Measurements from ENCODE around the gene SERPINA10.
A peak's percentile ranks its signal among the peaks of the same experiment; 100 is the strongest.

SERPINA10 gene, protein sequence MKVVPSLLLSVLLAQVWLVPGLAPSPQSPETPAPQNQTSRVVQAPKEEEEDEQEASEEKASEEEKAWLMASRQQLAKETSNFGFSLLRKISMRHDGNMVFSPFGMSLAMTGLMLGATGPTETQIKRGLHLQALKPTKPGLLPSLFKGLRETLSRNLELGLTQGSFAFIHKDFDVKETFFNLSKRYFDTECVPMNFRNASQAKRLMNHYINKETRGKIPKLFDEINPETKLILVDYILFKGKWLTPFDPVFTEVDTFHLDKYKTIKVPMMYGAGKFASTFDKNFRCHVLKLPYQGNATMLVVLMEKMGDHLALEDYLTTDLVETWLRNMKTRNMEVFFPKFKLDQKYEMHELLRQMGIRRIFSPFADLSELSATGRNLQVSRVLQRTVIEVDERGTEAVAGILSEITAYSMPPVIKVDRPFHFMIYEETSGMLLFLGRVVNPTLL

DNA sequence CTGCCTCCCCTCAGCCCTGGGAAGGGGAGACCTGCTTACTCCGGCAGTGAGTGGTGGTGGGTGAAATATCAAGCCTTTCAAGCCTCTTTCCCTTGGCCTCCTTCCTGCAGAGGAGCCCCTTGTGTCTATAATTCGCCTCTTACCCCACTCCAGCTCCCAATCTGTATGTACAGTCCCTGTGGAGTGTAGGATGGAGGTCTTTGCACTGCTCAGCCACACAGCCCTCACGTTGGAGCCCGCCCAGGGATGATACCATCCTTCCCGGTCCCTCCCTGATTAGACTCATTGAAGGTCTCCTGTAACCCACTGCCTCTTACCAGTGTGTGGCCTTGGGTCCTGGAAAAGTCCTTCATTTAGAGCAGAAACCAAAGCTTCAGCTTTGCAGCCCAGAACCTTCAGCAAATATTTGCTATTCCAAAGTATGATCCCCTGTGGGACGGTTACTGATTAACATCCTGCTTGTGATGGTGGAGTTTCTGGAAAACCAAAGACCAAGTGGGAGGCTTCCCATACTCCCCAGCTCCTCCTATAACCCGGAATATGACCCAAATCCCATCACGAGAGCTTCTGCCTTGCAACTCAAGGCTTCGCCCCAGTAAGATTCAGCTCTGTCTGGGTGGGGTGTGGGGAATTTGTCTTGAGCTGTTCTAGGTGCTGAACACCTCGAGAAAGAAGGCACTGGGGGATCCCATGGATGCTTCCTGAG, at the start of gene SERPINA10:
TSS of gene SERPINA10 (minus strand) at position 397 of the 706 bp plus-strand sequence. CDS start 2,675 bp downstream, outside the sequence.
- DNase-seq: no peak

DNA sequence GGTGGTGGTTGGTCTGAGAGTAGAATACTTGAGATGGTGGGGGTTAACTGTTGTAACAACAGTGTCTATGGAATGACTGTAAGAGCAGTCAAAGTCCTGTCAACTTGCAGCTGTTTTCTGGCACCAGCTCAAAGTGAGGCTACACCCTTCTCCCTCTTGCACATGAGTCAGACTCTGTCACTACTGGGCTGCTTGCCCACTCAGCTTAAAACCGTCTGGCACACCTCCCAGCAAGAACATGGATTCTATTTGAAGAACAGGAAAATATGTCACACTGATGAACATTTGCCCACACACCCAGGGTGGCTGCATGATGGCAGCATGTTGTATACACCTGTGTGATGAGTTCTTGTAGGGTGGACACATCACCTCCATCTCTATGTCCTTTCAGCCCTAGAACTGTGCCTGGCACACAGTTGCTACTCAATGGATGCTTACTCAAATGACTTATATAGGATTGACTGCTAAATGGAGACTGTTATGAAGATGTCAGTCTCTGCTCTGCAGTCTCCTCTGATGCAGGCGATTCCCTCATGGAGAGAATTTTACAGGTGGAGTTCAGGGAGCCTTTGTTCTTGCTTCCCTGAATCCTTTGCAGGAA, 49.4 kb upstream of the SERPINA10 start:
- DNase-seq: peak; percentile 93

DNA sequence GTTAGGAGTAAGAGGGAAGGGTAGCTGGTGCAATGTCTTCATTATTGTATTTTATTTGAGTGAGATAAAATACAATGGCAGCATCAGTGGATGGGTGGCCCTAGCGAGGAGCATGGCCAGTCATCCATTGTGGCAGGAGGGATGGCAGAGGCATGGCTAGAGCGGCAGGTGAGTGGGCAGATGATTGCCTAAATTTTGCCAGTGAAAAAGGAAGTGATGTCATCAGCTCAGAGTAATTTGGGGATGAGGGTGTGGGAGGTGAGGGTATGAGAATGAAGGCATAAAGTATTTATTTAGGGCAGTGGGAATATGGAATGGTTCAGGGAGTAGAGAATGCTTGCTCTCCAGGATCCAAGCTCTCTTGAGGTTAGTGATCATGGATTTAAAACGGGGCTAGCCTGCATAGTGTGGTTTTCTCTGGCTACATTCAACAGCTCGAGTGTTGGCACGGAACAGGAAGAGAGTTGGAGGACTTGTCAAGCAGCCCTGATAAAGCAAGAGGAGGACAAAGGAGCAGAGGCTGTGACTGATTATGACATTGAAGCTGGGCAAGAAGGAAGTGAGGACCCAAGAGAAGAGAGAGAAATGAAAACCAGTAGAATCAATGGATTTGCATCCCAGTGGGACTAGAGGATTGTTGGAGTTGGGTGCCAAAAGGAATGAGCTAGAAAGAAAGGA, 48.7 kb upstream of the SERPINA10 start:
- DNase-seq: no peak

DNA sequence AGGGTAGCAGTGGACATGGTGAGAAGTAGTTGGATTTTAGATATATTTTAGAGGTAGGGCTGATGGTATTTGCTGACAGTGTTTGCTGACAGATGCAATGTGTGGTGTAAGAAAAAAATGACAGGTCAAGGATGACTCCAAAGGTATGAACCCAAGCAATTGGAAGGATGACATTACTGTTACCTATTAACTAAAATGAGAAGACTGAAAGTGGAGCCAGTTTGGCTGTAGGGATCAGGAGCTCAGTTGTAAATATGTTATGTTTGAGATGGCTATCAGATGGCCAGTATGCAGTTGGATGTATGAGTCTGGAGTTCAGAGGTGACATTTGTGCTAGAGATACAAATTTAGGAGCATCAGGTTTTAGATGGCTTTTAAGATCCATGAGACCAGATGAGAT, 47.5 kb upstream of the SERPINA10 start:
- DNase-seq: no peak

DNA sequence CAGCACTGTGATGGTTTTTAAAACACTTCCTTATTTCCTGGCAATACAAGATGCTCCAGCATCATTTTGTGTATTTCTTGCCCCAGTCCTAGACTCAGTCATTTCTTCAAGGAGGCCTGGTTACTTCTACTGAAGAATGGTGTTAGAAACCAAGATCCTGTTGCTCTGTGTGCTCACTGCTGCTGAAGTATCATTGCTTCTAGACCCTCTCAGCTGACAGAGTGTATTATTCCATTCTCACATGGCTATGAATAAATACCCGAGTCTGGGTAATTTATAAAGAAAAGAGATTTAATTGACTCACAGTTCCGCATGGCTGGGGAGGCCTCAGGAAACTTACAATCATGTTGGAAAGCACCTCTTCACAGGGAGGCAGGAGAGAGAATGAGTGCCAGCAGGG, 45.0 kb upstream of the SERPINA10 start:
- DNase-seq: no peak

DNA sequence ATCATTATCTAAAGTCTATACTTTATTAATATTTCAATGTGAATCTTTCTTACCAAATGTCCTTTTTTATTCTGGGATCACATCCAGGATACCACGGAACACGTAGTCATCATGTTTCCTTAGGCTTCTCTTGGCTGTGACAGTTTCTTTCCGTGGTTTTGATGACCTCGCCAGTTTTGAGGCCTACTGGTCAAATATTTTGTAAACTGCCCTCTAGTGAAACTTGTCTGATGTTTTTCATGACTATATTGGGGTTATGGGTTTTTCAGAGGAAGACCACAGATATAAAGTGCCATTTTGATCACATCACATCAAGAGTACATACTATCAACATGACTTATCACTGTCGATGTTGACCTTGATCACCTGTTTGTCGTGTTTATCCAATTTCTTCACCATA, 44.2 kb upstream of the SERPINA10 start:
- no peak for DNase-seq

DNA sequence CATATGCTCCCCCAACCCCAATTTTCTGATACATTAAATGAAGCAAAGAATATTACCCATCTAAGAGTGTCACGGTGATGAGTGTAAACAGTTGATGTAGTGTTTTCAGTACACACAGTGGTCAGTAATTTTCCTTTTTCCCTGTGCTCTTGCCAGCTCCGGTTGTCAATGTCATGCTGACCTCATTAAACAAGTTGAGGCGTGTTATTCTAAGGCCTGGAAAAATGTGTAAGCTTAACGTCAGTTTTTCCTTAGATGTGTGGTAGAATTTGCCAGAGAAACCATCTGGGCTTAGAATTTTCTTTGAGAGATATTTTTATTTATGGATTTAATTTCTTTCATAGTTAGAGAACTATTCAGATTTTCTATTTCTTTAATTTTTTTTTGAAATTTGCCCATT, 41.8 kb upstream of the SERPINA10 start:
- no peak for DNase-seq

DNA sequence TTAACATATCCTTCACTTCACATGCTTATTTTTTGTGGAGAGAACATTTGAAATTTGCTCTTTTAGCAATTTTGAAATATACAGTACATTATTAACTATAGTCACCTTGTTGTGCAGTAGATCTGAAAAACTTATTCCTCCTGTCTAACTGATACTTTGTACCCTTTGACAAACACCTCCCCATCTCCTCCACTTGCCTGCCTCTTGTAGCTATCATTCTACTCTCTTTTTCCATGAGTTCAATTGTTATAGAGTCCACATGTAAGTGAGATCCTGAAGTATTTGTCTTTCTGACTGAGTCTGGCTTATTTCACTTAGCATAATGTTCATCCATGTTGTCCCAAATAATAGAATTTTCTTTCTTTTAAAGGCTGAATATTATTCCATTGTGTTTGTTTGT, 39.5 kb upstream of the SERPINA10 start:
- no peak for DNase-seq

DNA sequence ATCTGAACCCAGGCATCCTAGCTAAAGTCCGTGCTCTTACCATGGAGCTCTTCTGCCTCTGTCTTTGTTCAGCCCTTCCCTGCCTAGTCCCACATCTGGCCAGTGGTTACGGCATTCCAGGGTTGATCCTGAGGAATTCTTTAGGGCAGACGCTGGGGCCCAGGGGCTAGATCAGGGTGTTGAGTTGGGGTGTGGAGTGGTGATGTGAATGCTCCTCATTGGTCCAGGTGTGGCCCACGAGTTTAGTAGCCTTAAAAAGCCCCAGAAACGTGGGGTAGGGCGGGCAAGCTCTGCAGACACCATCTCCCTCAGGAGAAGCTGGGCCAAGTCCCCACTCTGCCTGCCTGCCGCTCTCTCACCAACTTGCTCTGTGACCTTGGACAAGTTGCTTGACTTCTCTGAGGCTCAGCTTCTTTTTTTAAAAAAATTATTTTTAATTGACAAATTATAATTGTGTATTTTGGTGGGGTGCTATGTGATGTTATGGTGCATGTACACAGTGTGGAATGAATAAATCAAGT, 39.1 kb upstream of the SERPINA10 start:
- no peak for DNase-seq

DNA sequence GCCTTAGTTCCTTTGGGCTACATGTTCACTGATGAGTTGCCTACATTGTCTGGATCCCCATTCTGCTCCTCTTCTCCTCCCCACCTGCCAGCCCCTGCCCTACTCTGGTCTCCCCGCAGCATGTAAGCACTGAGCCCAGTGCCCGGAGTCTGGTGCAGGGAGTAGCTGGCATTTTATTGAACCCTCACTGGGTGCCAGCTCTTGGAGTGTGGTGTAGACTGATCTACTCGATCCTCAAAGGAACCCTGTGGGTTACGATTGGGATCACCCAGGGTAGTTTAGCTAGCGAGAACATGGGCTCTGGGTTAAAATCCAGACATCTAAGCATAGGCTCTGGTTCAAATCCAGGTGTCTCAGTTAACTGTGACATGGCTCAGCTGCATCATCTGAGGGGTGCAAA, 38.4 kb upstream of the SERPINA10 start:
- DNase-seq: no peak

DNA sequence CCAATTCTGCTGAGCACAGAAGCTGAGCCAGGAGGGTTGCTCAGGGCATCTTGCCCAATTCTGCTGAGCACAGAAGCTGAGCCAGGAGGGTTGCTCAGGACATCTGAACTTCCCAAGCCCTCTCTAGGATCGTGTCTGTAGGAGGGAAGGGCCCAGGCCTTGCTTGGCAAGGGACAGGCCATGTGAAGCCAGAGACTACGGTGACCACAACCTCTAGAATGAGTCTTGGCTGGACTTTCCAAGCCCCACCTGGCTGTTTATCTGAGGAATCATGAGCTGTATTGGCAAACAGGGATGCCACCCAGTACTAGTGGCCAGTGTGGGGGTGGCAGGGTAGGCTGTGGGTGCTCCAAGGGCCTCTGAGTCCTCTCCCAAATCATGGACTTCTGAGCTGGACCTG, 37.8 kb upstream of the SERPINA10 start:
- DNase-seq: no peak

DNA sequence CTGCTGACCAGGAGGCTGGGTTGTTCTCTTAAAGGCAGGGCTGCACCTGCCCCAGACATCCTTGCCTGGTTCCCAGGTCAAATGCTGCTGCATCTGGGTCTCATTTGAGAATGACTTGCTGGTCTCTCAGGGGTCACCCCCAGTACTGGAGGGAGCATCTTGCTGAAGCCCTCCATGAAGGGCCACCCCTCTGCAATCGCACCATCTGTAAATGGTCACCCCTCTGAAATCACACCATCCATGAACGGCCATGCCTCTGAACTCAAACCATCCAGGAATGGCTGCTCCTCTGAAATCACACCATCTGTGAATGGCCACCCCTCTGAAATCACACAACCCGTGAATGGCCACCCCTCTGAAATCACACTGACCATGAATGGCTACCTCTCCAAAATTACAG, 37.4 kb upstream of the SERPINA10 start:
- DNase-seq: no peak

DNA sequence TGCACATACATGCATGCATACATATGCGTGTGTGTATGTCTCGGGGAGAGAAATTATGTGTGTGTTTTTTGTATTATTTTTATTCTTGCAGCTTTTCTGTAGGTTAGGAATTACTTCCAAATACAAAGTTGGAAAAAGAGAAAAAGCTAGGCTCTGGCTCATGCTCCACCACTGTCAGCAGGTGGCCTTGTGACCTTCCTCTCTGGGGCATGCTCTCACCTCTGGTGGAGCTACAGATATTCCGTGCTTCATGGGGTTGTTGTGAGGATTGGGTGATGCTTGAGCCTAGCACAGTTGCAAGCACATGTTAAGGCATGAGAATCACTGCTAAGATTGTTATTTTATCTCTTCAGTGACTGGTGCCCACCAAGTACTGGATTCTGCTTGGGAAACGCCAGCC, 36.8 kb upstream of the SERPINA10 start:
- DNase-seq: no peak

DNA sequence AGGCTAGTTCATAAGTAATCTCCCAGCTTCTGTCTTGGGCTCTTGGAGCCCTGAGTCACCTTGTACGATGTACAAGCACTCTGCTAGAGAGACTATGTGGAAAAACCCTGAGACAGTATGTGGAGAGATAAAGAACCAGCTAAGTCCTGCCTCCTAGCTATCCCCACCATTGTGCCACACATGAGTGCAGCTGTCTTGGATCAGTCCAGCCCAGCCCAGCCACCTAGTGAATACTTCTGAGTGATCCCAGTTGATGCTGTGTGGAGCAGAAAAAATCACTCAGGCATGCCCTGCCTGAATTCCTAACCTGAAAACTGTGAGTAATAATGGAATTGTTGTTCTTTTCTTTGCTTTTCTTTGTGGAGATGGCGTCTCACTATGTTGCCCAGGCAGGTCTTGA, 35.1 kb upstream of the SERPINA10 start:
- DNase-seq: no peak

DNA sequence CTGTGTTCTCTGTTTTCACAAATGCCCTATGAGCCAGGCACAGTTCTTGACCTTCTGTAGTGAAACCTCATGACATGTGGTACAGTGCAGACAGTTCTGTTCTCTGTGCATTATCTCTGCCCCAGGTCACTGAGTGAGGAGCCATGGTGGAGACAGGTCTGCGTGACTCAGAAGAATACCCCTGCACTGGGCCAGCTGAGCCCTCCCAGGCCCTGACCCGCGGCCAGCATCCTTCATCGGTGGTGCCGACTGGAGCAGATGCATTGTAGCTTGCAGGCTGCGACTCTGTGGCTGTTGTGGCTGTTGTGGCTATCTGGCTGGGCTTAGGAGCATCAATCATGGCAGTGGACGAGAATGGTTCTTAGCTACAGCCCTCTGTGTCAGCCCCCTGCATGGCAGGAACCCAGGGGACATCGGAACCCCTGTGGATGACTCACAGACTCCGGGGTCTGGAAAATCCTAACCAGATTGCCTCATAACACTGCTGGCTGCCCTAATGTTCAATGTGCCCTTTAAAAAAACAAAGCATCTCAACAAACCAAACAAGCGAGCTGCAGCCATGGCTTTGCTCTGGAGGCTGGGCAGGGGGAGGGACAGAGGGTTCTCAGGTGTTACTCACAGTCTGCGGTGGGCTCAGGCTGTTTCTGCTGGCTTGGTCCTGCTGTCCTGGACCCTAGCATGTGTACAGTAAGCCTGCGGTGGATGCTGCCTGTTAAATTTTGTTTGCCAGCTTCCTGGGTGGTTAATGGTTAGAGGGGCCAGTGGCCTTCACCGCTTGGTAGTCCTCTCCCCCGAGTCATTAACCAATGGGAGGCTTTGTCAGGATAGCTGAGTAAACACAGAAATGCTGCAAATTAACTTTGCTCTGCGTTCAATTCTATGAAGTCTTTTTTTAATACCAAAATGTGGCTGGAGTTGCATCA, 29.8 kb upstream of the SERPINA10 start, which contains the start of gene SERPINA6:
TSS of gene SERPINA6 (minus strand) at position 689 of the 923 bp plus-strand sequence. CDS start 8,688 bp downstream, outside the sequence.
- DNase-seq: no peak

DNA sequence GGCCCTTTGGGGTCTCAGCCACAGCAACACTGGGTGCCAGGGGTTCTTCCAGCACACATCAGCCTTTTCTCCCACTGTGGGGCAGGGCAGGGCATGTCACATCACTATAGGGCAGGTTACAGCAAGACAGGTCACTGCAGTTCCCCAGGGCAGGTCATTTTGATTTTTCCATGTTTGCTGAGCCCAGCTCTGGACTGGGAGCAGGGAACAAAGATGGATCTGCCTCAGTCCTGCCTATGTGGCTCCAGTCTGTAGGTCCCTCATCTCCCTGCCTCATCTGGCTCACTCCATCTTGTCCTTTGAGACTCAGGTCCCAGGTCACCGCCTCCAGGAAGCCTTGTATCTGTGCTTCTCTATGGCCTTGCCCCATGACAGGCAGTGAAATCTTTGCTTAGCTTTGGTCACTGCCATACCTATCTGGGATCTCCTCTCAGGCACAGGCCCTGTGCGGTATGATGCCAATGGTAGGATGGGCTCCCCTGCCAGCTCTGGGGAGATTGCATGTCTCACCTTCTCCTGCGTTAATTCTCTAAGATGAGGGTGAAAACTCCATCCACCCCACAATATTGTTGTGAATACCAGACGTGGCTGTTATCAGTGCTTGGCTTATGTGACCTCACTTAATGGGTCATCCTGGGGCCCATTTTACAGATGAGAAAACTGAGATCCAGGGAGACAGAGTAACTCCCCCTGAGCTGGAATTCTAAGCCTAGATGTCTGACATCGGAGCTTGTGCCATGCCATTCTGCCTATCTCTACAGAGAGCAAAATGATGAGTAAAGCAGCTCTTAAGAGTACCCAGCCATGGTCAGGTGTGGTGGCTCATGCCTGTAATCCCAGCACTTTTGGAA, 28.6 kb upstream of the SERPINA10 start:
- DNase-seq: no peak

DNA sequence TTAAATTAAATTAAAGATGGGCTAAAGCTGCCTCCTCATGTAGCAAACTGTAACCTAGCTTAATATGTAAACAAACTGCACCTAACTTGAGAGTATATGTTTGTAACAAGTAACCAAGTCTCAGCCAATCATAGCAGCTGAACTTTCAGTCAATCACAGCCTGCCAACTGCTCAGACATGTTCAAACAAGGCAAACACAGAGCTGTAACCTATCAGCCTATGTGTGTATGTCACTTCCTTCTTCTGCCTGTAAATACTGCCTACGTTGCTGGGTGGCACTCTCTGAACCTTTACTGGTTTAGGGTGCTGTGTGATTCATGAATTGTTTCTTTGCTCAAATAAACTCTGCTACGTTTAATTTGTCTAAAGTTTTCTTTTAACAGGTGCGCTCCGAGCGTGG, 27.2 kb upstream of the SERPINA10 start:
- no peak for DNase-seq

DNA sequence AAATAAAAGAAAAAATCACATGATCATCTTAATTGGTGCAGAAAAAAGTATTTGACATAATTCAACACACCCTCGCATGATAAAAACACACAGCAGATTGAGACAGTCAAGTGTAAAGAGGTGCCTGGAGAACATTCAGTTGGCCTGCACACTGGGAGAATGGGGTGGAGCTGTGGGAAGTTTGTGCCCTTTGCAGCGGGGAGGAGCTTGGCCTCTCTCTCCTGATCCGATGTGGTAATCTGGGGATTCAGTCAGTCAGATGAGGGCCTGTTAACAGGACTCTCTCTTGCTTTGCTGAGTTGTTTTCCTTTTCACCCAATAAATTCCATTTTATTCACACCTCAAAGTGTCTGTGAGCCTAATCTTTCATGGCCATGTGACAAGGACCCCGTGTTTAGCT, 24.2 kb upstream of the SERPINA10 start:
- DNase-seq: no peak

DNA sequence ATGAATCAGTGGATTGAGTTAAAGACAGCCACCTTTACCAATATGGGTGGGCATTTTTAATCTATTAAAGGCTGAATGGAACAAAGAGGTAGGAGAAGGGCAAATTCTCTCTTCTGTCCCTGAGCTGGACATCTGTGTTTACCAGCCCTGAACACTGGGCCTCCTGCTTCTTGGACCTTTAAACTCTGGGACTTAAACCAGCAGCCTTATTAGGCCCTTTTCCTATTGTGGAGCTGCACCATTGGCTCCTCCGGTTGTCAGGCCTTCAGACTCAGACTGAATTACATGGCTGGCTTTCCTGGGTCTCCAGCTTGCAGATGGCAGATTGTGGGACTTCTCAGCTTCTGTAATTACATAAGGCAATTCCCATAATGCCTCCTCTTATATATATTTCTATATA, 23.6 kb upstream of the SERPINA10 start:
- DNase-seq: no peak

DNA sequence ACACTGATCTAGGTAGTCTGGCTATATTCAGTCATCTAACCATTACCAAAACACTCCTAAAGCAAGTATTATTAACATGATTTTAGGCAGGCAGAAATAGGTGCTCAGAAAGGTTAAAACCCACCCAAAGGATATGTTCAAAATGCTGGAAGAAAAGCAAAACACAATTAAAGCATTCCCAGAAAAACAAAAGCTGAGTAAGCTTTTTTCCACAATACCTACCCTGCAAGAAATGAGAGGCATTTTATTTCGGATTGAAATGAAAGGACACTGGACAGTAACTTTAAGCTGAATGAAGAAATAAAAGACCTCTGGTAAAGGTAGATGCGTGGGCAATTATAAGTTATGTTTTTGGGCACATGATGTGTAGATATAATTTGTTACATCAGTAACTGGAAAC, 21.8 kb upstream of the SERPINA10 start:
- DNase-seq: no peak

All from femur (tissue), 1 donor.